Dendritic cell treated with granulocyte-macrophage colony-stimulating factor and Interleukin-4, amounts not matched to agents 40 ng/mL and 50 ng/mL, for 4 days (primary cell): ENCODE measurements around the gene FGF12.

Experiments
- H3K27ac Mint-ChIP-seq: one replicate; pipeline ENCODE4 v1.8.0; 2022; ENCODE audit warnings: mild to moderate bottlenecking, mixed read lengths
- H3K27me3 Mint-ChIP-seq: one replicate; pipeline ENCODE4 v1.8.0; 2022; ENCODE audit warnings: mild to moderate bottlenecking, mixed read lengths
- H3K36me3 Mint-ChIP-seq: one replicate; pipeline ENCODE4 v1.8.0; 2022; ENCODE audit warnings: low read depth, mixed read lengths
- H3K4me1 Mint-ChIP-seq: one replicate; pipeline ENCODE4 v1.8.0; 2022; ENCODE audit warnings: low read depth, mixed read lengths
- H3K4me3 Mint-ChIP-seq: one replicate; pipeline ENCODE4 v1.8.0; 2022; ENCODE audit warnings: mild to moderate bottlenecking, moderate library complexity, mixed read lengths
- H3K9me3 Mint-ChIP-seq: one replicate; pipeline ENCODE4 v1.8.0; 2022; ENCODE audit warnings: mixed read lengths
- intact Hi-C: fragments of 100-400 bp; cut with micrococcal nuclease; formaldehyde crosslinking; loops from one replicate; pipeline ENCODE4 v1.15.0; 2022

Gene FGF12

DNA sequence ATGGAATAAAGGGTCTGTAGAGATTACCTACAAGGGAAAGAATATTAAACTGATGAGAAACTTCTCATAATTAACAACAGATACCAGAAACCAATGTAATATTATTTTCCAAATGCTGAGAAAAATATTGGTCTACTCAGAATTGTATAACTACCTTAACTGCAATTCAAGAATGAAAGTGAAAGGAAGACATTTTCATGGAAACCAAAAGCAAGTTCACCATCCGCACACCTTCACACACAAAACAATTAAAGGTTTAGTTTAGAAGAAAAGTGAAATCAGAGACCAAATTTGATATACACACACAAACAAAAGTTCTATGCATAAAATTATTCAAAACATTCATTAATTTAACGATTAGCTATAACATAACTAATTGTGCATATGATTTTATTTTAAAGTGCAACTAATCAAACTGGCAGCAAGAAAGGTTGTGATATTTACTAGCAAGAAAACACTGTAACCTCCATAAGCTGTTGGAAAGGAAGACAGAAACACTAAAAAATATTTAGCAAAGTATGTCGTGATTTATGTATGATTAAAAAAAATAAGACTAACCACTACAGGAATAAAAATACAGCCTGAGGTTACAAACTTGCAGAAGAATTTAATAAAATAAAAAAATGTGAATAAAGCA, 395.5 kb downstream of the FGF12 start:
- no peaks in the 10 kb centered on the region for H3K36me3 Mint-ChIP-seq
- intact Hi-C loops: no loop called here
- no peaks in the 10 kb centered on the region for H3K4me1 Mint-ChIP-seq
- H3K27ac Mint-ChIP-seq: no peak overlapping the region
- H3K4me3 Mint-ChIP-seq: no peak overlapping the region
- no peaks in the 10 kb centered on the region for H3K9me3 Mint-ChIP-seq
- H3K27me3 Mint-ChIP-seq: no peaks in the 10 kb centered on the region

DNA sequence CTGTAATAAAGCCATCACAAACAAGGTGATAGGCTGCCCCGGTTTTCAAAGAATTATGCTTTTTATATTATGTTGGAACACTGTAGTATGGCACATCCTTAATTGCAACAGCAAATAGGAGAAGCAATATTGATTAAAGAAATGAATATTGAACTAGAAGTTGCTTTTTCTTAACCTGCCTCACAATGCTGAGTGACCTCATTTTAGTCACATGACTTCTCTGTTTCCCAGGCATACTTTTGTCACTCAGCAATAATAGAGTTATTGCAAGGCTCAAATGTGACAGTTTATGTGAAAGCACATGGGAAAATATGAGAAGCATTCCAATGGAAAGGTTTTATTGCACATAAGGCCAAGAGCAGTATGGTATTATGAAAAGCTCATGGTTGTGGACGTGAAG, 400.7 kb downstream of the FGF12 start:
- Mint-ChIP-seq H3K27ac (no peak overlapping the region), H3K36me3 (no peaks in the 10 kb centered on the region), H3K4me3 (no peak overlapping the region), H3K4me1 (no peaks in the 10 kb centered on the region), H3K9me3 (peaks cover 8% of the 10 kb centered on the region), H3K27me3 (no peaks in the 10 kb centered on the region)
- intact Hi-C loops: no loop called here

DNA sequence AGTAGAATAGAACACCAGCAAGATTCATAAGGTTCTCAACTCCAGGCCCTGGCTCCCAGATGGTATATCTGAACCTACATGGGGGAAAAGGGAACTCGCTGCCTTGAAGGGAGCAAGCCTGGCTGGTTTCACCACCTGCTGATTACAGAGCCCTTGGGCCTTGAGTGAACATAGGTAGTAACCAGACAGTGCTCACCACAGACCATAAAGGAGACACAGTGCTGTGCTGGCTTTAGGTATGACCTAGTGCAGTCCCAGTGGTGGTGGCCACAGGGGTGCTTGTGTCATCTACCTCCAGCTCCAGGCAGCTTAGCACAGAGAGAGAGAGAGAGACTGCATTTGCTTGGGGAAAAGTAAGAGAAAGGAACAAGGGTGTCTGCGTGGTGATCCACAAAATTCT, 409.8 kb downstream of the FGF12 start:
- H3K4me3 Mint-ChIP-seq: no peak overlapping the region
- H3K36me3 Mint-ChIP-seq: no peaks in the 10 kb centered on the region
- no peaks in the 10 kb centered on the region for H3K4me1 Mint-ChIP-seq
- H3K27me3 Mint-ChIP-seq: no peaks in the 10 kb centered on the region
- intact Hi-C loops: no loop called here
- no peak overlapping the region for H3K27ac Mint-ChIP-seq
- H3K9me3 Mint-ChIP-seq: peaks cover 24% of the 10 kb centered on the region

DNA sequence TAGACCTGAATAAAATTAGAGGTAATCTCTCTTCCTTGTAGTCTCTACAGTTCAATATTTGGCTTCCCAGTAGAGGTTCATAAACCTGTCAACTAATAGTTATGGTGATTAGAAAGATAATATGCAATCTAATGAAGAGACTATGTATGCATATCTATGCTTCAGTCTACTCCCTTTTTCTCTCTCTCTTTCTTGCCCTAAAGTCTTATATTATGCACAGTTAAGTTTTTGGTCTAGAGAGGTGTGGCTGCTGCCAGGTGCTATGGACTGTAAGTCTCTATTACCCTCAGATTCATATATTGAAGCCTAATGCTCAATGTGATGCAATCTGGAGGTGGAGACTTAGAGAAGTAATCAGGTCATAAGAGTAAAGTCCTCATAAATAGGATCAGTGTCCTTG, 413.7 kb downstream of the FGF12 start:
- Mint-ChIP-seq H3K9me3 (peaks cover 19% of the 10 kb centered on the region), H3K36me3 (no peaks in the 10 kb centered on the region), H3K27me3 (no peaks in the 10 kb centered on the region), H3K4me3 (no peak overlapping the region), H3K4me1 (no peaks in the 10 kb centered on the region), H3K27ac (no peak overlapping the region)
- intact Hi-C loops: no loop called here

DNA sequence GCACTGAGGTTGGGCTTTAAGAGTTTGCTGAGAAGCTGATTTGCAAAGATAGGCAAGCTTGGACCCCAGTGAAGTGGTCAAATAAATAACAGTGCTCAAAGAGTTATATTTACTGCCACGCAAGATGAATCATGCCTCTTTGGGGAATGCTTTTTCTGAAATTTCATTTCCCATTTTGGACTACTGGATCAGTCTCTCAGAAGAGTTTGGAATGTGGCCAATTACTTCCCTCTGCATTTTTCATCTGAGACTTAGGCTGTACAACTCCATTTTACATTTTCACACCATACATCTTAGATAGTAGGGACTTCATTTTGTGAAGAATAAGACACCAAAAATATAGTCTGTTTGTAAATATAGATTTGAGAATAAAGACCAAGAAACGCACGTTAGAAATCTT, 419.7 kb downstream of the FGF12 start:
- intact Hi-C loops: no loop called here

DNA sequence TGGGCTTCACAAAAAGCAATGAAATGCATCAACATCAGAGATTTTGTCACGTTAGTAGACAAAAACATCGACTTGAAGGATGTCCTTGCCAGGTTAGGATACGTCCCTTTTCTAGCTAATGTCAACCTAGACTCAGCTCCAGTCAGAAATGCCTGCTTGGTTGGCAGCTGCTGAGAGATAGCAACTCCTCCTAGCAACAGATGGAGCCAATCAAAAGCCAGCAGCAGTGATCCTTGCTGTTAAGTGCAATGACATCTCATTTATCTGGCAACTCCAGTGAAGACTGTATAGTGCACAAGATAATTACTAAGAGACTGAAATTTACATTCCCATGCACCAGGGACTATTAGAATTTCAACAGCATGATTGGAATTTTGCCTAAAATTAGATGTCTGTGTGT, 424.1 kb downstream of the FGF12 start:
- Mint-ChIP-seq H3K27ac (no peak overlapping the region), H3K4me3 (no peak overlapping the region), H3K36me3 (no peaks in the 10 kb centered on the region), H3K9me3 (peaks cover 8% of the 10 kb centered on the region), H3K4me1 (no peaks in the 10 kb centered on the region), H3K27me3 (no peaks in the 10 kb centered on the region)
- intact Hi-C loops: no loop called here

More for the DNA sequence above, 419.7 kb downstream of the FGF12 start:
- H3K4me3 Mint-ChIP-seq: no peak overlapping the region
- H3K27me3 Mint-ChIP-seq: no peaks in the 10 kb centered on the region
- no peaks in the 10 kb centered on the region for H3K9me3 Mint-ChIP-seq
- no peaks in the 10 kb centered on the region for H3K4me1 Mint-ChIP-seq
- no peaks in the 10 kb centered on the region for H3K36me3 Mint-ChIP-seq
- no peak overlapping the region for H3K27ac Mint-ChIP-seq

DNA sequence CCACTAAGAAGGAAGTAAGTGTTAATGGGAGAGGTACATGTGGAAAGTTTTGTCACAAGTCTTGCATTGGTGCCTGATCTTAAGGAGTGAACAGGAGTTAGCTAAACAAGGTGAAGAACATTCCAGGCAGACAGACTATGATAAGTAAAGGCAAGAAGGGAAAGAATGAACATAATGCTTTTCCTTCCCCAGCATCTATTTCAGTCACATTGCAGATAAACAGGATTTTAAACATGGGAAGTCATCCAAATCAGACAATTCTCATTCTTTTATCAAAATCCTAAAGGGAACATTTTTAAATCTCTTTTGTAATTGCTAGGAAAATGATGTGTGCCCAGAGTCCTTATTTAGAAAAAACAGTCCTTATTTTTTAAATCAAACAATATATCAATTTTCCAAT, 424.6 kb downstream of the FGF12 start:
- no peaks in the 10 kb centered on the region for H3K27me3 Mint-ChIP-seq
- no peaks in the 10 kb centered on the region for H3K4me1 Mint-ChIP-seq
- no peaks in the 10 kb centered on the region for H3K36me3 Mint-ChIP-seq
- intact Hi-C loops: no loop called here
- no peak overlapping the region for H3K27ac Mint-ChIP-seq
- no peak overlapping the region for H3K4me3 Mint-ChIP-seq
- H3K9me3 Mint-ChIP-seq: peaks cover 13% of the 10 kb centered on the region

DNA sequence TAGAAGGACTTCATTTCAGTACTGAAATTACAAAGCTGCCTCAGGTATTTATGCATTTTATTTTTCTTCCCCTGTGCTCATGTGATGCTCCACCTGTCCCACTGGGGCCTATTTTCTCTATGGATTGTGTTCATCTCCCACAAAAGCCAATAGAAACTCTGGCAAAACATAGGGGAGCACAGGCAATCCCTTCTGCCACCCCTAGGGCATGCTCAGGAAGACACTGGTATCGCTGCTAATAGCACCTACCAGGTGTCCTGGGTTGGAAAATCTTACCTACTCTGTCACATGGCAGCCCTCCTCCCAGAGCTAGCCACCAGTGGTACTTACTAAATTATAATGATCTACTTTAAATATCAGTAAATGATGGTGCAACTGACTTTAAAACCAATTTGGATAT, 427.4 kb downstream of the FGF12 start:
- Mint-ChIP-seq H3K4me3 (no peak overlapping the region), H3K27me3 (no peaks in the 10 kb centered on the region), H3K27ac (no peak overlapping the region), H3K9me3 (peaks cover 14% of the 10 kb centered on the region), H3K36me3 (no peaks in the 10 kb centered on the region), H3K4me1 (no peaks in the 10 kb centered on the region)
- intact Hi-C loops: no loop called here

DNA sequence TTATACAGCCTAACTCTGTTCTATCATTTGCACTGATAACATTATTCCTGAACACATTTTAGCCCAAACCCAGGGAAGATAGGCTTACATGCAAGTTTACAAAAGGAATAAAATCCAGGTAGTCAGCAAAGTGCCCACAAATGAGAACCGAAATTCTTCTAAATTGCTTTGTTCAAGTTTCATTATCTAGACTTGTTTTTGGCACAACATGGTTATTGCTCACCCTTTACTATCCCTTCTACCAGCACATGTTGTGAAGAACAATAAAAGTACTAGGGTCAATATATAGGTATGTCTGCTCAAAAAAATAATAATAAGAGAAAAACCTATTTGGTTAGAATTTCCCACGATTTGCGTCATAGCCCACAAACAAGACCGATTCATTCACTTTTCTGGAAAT, 430.5 kb downstream of the FGF12 start:
- no peak overlapping the region for H3K27ac Mint-ChIP-seq
- no peaks in the 10 kb centered on the region for H3K4me1 Mint-ChIP-seq
- no peaks in the 10 kb centered on the region for H3K36me3 Mint-ChIP-seq
- no peak overlapping the region for H3K4me3 Mint-ChIP-seq
- H3K9me3 Mint-ChIP-seq: peaks cover 14% of the 10 kb centered on the region
- no peaks in the 10 kb centered on the region for H3K27me3 Mint-ChIP-seq
- intact Hi-C loops: no loop called here

DNA sequence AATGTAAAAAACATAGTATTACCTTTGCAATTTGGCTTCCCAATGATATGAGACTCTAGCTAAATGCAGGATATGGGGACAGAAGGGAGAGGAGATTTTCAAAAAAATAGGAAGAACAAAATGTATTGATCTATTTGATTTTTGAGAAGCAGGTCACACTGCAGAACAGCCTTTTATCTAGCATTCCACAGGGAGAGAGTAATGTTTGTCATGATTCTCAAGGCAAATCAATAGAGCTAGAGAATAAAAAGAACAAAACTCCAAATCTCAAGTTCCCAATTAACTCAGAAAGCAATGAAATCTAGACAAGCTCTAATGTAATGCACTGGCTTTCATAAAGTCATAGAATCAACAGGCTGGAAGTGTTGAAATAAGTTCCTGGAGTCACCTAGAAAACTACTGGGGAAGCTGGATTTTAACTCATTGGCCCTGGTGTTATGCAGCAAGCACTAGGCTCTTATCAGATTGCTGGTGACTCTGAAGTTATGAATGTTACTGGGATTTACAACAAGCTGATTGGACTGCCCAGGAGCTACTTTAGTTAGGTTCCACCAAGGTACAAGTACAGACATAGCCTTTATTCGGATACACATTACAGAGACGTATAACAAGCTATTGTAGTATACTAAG, 442.8 kb downstream of the FGF12 start:
- Mint-ChIP-seq H3K4me1 (no peaks in the 10 kb centered on the region), H3K27me3 (no peaks in the 10 kb centered on the region), H3K9me3 (peaks cover 8% of the 10 kb centered on the region), H3K4me3 (no peak overlapping the region), H3K27ac (no peak overlapping the region), H3K36me3 (no peaks in the 10 kb centered on the region)
- intact Hi-C loops: no loop called here

DNA sequence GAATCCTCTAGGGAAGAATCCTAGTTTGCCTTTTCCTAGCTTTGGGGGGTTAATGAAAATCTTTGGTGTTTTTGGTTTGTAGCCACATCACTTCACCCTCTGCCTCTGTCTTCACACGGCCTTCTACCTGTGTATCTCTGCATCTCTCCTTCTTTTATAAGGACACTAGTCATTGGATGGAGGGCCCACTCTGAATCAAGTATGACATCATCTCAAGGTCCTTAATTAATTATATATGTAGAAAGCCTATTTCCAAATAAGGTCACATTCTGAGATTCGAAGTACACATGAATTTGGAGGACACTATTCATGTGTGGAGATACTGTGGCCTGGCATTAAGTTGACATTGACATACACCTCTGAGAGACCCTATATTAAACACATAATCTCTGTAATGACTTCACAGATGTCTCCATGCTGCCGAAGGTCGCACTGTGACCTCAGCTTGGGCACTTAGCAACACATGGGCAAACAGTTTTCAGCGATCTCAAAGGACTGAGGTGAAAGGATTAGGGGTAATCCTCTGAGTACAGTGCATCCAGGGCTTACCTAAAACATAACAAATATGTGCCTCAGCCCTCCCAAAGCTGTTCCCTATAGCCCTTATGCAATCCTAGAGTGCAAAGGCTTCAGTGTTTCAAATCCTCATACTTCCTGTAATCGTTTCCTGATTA, 446.0 kb downstream of the FGF12 start:
- Mint-ChIP-seq H3K9me3 (no peaks in the 10 kb centered on the region), H3K27me3 (no peaks in the 10 kb centered on the region), H3K4me1 (no peaks in the 10 kb centered on the region), H3K27ac (no peak overlapping the region), H3K4me3 (no peak overlapping the region), H3K36me3 (no peaks in the 10 kb centered on the region)
- intact Hi-C loops: no loop called here

DNA sequence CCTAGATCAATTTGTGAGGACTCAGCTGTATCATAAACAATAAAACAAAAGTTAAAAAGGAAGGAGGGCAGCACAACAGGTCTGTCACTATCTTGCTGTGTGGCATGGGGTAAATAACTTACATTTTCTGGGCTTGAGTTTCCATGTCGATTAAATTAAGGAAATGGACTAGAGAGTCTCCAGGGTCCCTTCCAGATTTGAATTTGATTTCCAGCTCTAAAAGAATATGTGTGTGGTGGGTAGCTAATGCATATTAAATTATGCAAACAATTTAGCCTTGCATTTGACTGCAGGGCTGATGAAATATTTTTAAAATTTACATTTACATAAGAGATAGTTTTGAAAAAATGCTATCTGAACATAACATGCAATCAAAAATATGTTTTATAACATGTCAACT, 447.7 kb downstream of the FGF12 start:
- no peaks in the 10 kb centered on the region for H3K4me1 Mint-ChIP-seq
- intact Hi-C loops: no loop called here
- H3K9me3 Mint-ChIP-seq: no peaks in the 10 kb centered on the region
- no peak overlapping the region for H3K4me3 Mint-ChIP-seq
- no peaks in the 10 kb centered on the region for H3K27me3 Mint-ChIP-seq
- H3K27ac Mint-ChIP-seq: no peak overlapping the region
- H3K36me3 Mint-ChIP-seq: no peaks in the 10 kb centered on the region

DNA sequence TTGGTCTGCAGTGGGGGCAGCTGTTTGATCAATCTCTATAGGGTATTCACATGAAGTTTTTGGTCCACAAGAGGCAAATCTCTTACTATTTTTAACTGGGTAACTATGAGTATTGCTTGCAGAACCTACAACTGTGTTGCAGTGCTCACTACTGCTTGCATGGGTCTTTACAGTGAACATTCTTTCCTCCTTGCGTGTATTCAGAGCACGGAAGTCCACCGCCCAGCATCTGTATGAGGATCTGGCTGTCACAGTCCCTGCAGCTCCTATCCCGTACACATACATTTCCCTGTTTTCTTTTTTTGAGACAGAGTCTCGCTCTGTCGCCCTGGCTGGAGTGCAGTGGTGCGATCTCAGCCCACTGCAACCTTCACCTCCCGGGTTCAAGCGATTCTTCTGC, 449.9 kb downstream of the FGF12 start:
- Mint-ChIP-seq H3K4me3 (no peak overlapping the region), H3K9me3 (no peaks in the 10 kb centered on the region), H3K4me1 (no peaks in the 10 kb centered on the region), H3K27ac (no peak overlapping the region), H3K36me3 (no peaks in the 10 kb centered on the region), H3K27me3 (no peaks in the 10 kb centered on the region)
- intact Hi-C loops: no loop called here

DNA sequence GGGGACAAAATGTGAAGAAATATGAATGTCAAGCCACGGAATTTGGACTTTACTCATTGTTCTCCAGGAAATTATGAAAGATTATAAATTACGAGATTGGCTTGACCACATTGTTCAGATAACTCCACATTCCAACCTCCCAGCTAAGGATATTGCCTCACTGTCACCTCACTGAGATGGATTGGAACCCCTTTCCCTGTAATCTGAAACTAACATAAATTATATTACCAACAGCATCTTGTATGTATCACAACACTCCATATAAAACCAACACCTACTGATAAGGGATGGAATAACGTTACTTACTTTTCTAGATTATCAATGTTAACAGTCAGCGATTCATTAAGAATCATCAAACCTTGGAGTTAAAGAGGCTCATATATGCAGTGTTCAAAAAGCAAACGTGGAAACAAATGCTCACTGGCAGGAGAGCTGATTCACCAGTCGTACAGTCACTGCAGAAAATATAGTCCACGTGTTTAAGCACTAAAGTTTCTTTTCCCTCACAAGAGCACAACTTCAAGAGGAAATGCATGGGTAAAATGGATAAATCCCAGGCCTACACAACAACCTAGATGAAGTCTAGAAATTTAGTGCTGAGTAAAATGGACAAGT, 451.5 kb downstream of the FGF12 start:
- Mint-ChIP-seq H3K27ac (no peak overlapping the region), H3K27me3 (no peaks in the 10 kb centered on the region), H3K4me1 (no peaks in the 10 kb centered on the region), H3K4me3 (no peak overlapping the region), H3K36me3 (no peaks in the 10 kb centered on the region), H3K9me3 (no peaks in the 10 kb centered on the region)
- intact Hi-C loops: no loop called here
